ENCODE measurements around the gene MARCHF10.

DNA sequence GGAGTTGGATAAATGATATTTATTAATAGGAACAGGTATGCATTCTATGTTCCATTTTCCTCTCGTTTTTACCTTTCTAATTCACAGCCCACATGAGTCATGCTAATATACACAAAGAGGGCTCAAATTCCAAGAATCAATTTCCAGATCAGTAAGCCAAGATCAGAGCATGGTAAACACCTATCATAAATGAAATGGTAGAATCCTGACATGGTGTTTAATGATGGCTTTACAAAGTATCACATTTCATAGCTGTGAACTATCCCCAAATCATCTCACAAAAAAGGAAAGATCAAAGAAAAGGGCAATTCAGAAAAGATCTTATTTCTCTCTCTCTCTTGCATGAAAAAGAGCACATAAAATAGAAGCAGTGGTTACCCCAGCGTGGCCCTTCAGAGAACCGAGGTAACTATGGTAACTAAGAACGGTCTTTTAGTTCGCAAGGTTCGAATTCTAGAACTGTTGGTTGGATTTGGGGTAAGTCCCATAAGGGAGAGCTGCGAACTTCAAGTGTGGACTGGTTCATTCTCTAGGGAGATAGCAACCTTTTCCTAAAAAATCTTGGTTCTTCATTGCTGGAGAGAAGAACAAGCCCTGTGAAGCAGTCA, 73.0 kb downstream of the MARCHF10 start:
- TF ChIP-seq, protein P1, sequence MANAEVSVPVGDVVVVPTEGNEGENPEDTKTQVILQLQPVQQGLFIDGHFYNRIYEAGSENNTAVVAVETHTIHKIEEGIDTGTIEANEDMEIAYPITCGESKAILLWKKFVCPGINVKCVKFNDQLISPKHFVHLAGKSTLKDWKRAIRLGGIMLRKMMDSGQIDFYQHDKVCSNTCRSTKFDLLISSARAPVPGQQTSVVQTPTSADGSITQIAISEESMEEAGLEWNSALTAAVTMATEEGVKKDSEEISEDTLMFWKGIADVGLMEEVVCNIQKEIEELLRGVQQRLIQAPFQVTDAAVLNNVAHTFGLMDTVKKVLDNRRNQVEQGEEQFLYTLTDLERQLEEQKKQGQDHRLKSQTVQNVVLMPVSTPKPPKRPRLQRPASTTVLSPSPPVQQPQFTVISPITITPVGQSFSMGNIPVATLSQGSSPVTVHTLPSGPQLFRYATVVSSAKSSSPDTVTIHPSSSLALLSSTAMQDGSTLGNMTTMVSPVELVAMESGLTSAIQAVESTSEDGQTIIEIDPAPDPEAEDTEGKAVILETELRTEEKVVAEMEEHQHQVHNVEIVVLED (CRISPR knock-in tag; IDR thresholded peaks at IDR 0.05; ENCODE audit: borderline replicate concordance), result no peak
- no peak for TF ChIP-seq RARA (CRISPR knock-in tag; IDR thresholded peaks at IDR 0.05)
